ENCODE data around the gene NUFIP1. TPM values are rescaled to one million over a fixed set of nuclear protein-coding genes. Genes with fewer than 3 reads are reported as not detected.

NUFIP1 gene
- polyA plus RNA-seq, 3 donors, result 0.83 to 1.1 (median 0.95) TPM

DNA sequence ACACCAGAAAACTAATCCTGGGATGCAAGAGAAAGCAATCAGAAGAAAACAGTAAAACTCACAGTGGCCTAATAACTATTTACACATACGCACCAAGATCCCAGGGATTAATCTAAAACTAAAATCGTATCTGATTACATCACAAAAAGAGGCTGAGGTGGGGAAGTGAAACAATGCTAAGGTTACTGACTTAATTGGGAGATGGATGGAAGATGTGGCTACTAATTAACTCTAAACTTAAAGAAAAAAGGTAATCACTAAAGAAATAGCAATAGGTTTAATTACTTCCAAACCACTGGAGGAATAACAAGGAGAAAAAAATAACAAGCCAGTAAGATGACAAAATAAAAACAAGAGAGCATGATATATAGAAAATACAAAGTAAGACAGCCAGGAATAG, 50.4 kb downstream of the NUFIP1 start:
- no peaks in the 10 kb centered on the region for H3K9me3 Mint-ChIP-seq
- no peak overlapping the region for H3K9ac ChIP-seq (ENCODE audit: insufficient read depth, low read length, poor library complexity, severe bottlenecking)
- WGBS (ENCODE audit: insufficient coverage), result no CpG with 5 or more reads among the region's 2 CpGs
- H2AFZ ChIP-seq (ENCODE audit: insufficient read depth, low read depth, low read length, poor library complexity, severe bottlenecking), result no peak overlapping the region
- no peak overlapping the region for H3K27ac ChIP-seq (ENCODE audit: low read depth in 1 of 2, low read length in 2 of 2)
- H3K4me3 Mint-ChIP-seq, result no peak overlapping the region
- intact Hi-C loops (cut with micrococcal nuclease), result no loop called here
- no peaks in the 10 kb centered on the region for H3K9me3 ChIP-seq (replicated peaks in 1 of 2; ENCODE audit: control insufficient read depth in 1 of 2, insufficient read depth in 1 of 2, low read length in 2 of 2)
- H3K79me2 ChIP-seq (ENCODE audit: insufficient read depth, low read length), result no peaks in the 10 kb centered on the region
- H3K27ac Mint-ChIP-seq, result no peak overlapping the region
- peaks cover 15 to 22% of the 10 kb centered on the region in 2 donors for H3K36me3 Mint-ChIP-seq
- no peaks in the 10 kb centered on the region for H4K20me1 ChIP-seq (ENCODE audit: insufficient read depth, low read length)
- no peak overlapping the region for H3K4me2 ChIP-seq (replicated peaks; ENCODE audit: extremely low read depth, low read length, poor library complexity, severe bottlenecking)
- H3K27me3 Mint-ChIP-seq (ENCODE audit: low read depth in 3 of 3), result peaks cover 0 to 2% (median 0%) of the 10 kb centered on the region in 3 donors
- no peak overlapping the region for H3K4me3 ChIP-seq (replicated peaks in 1 of 3; ENCODE audit: low read depth in 2 of 3, low read length in 3 of 3)
- peaks cover 5 to 21% of the 10 kb centered on the region in 2 donors for H3K36me3 ChIP-seq (replicated peaks in 1 of 2; ENCODE audit: control insufficient read depth in 1 of 2, insufficient read depth in 2 of 2, low read length in 2 of 2)
- no peaks in the 10 kb centered on the region for H3K27me3 ChIP-seq (ENCODE audit: control insufficient read depth in 2 of 2, insufficient read depth in 2 of 2, low read length in 2 of 2)
- TF ChIP-seq CTCF (IDR thresholded peaks at IDR 0.05), result no peak
- peaks cover 7% of the 10 kb centered on the region for H3K4me1 Mint-ChIP-seq
- no peaks in the 10 kb centered on the region for H3K4me1 ChIP-seq (ENCODE audit: control insufficient read depth in 1 of 2, insufficient read depth in 2 of 2, low read length in 2 of 2)
- no peak for DNase-seq

DNA sequence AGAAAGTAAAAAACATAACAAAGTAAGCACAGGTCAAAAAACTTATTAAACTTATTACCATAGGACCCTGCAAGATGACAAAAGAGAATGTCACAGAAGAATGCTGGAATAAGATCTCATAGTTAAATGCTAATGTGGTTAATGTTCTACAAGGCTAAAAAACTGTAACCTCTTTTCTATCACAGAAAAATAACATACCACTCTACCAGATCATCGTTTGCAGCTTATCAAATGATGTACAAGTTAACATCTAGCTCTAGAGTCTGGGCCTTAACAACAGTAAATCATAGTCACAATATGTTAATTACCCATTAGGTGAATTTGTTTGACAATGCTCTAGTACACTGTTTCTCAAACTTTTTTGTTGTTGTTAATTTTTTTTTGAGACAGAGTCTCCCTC, 53.0 kb downstream of the NUFIP1 start:
- H3K4me2 ChIP-seq (replicated peaks; ENCODE audit: extremely low read depth, low read length, poor library complexity, severe bottlenecking), result no peak overlapping the region
- no peak overlapping the region for H3K4me3 ChIP-seq (replicated peaks in 1 of 3; ENCODE audit: low read depth in 2 of 3, low read length in 3 of 3)
- DNase-seq, result no peak
- H3K9me3 ChIP-seq (replicated peaks in 1 of 2; ENCODE audit: control insufficient read depth in 1 of 2, insufficient read depth in 1 of 2, low read length in 2 of 2), result no peaks in the 10 kb centered on the region
- no peaks in the 10 kb centered on the region for H3K4me1 ChIP-seq (ENCODE audit: control insufficient read depth in 1 of 2, insufficient read depth in 2 of 2, low read length in 2 of 2)
- no CpG with 5 or more reads among the region's 1 CpG for WGBS (ENCODE audit: insufficient coverage)
- Mint-ChIP-seq H3K27me3 (ENCODE audit: low read depth in 3 of 3) (peaks cover 0 to 4% (median 0%) of the 10 kb centered on the region in 3 donors), H3K4me3 (no peak overlapping the region), H3K36me3 (peaks cover 6% of the 10 kb centered on the region in 2 donors), H3K4me1 (peaks cover 13% of the 10 kb centered on the region), H3K27ac (no peak overlapping the region), H3K9me3 (no peaks in the 10 kb centered on the region)
- H3K9ac ChIP-seq (ENCODE audit: insufficient read depth, low read length, poor library complexity, severe bottlenecking), result no peak overlapping the region
- intact Hi-C loops (cut with micrococcal nuclease), result no loop called here
- no peak overlapping the region for H2AFZ ChIP-seq (ENCODE audit: insufficient read depth, low read depth, low read length, poor library complexity, severe bottlenecking)
- H3K27ac ChIP-seq (ENCODE audit: low read depth in 1 of 2, low read length in 2 of 2), result no peak overlapping the region
- no peaks in the 10 kb centered on the region for H4K20me1 ChIP-seq (ENCODE audit: insufficient read depth, low read length)
- no peaks in the 10 kb centered on the region for H3K36me3 ChIP-seq (replicated peaks in 1 of 2; ENCODE audit: control insufficient read depth in 1 of 2, insufficient read depth in 2 of 2, low read length in 2 of 2)
- TF ChIP-seq CTCF (IDR thresholded peaks at IDR 0.05), result no peak
- no peaks in the 10 kb centered on the region for H3K79me2 ChIP-seq (ENCODE audit: insufficient read depth, low read length)
- no peaks in the 10 kb centered on the region for H3K27me3 ChIP-seq (ENCODE audit: control insufficient read depth in 2 of 2, insufficient read depth in 2 of 2, low read length in 2 of 2)
